Psoas muscle (tissue), 8 donors: ENCODE measurements around the gene PKIB. TPM values are rescaled to one million over a fixed set of nuclear protein-coding genes. Genes with fewer than 3 reads are reported as not detected.

Experiments used
- ATAC-seq, 4 donors: fragments of 200-7000 bp; cut with Tn5 transposase; one replicate each; pipeline ENCODE4 v1.9.1; 2020; ENCODE audit warnings: moderate library complexity in 3 of 4, mild to moderate bottlenecking in 2 of 4
- DNase-seq, 2 donors: peaks; one replicate each; pipeline ENCODE4 v3.0.0-alpha.2; 2020
- H3K27ac ChIP-seq: fragments of 200-600 bp; one replicate; pipeline ENCODE4 v1.8.0; 2022
- H3K27me3 ChIP-seq, 3 donors: fragments of 200-600 bp in 1 of 3; one replicate each; pipeline versions ENCODE4 v1.6.1 to v1.8.0; 2013 to 2022; ENCODE audit warnings: low read length in 2 of 3, mild to moderate bottlenecking in 2 of 3, moderate library complexity in 1 of 3; ENCODE audit not compliant: insufficient read depth in 3 of 3
- H3K36me3 ChIP-seq, 2 donors: fragments of 200-600 bp in 1 of 2; one replicate each; pipeline versions ENCODE4 v1.6.1 to v1.8.0; 2013 to 2022; ENCODE audit warnings: low read depth in 1 of 2, mild to moderate bottlenecking in 1 of 2, moderate library complexity in 1 of 2; ENCODE audit not compliant: insufficient read depth in 1 of 2
- H3K4me1 ChIP-seq: fragments of 200-600 bp; one replicate; pipeline ENCODE4 v1.8.0; 2022
- H3K4me3 ChIP-seq: fragments of 200-600 bp; one replicate; pipeline ENCODE4 v1.8.0; 2022; ENCODE audit warnings: mild to moderate bottlenecking
- H3K9me3 ChIP-seq: fragments of 200-600 bp; one replicate; pipeline ENCODE4 v1.8.0; 2022
- WGBS, 3 donors: extraction: QIAGEN DNeasy Blood & Tissue Kit; methylation state at CpG; one replicate each; pipeline versions ENCODE4 v1.1.6 to v1.1.7; 2013; 5-methylcytosine and 5-hydroxymethylcytosine counted together
- intact Hi-C, 2 donors: fragments of 100-400 bp; cut with DNase I; formaldehyde crosslinking; loops; one replicate each; pipeline versions ENCODE4 v1.11.0 to v1.14.2; 2022
- polyA plus RNA-seq, 3 donors: library from polyadenylated mRNA; stranded (reverse); fragments of 200-250 nt; gene quantifications; one replicate each; pipeline ENCODE4 v1.2.3, GENCODE V29; 2013
- total RNA-seq, 4 donors: library from RNA; stranded (reverse); fragmentation: NEBNext Ultra II Directional in 2 of 4; extraction: Animal tissue kit (Norgen Biotek cat#: 25700) in 2 of 4; gene quantifications; one replicate each; pipeline versions ENCODE4 v1.2.1 to v1.2.4, GENCODE V29; 2021 to 2023
- TF ChIP-seq, protein P1 (sequence below): fragments of 200-600 bp; IDR thresholded peaks from one replicate; pipeline ENCODE4 v1.8.0; 2022; ENCODE audit warnings: antibody characterized with exemption
- donor health status: healthy with polysubstance abuse.
- donor health status: DM: no; HTN: no; CAD: no; lungs with moderate emphysema.
- donor health status: Bipolar disorder and iron deficiency.
- donor health status: healthy.
- donor health status: DM: yes; HTN: yes; CAD: no.
- donor health status: DM: no; HTN: no; CAD: no.
- donor health status: DM: no; HTN: no; CAD: no.
- donor health status: DM: yes; HTN: yes; CAD: no.

The PKIB gene
- total and polyA plus RNA-seq, 7 donors, result 0.20 to 2.4 (median 0.59) TPM

DNA sequence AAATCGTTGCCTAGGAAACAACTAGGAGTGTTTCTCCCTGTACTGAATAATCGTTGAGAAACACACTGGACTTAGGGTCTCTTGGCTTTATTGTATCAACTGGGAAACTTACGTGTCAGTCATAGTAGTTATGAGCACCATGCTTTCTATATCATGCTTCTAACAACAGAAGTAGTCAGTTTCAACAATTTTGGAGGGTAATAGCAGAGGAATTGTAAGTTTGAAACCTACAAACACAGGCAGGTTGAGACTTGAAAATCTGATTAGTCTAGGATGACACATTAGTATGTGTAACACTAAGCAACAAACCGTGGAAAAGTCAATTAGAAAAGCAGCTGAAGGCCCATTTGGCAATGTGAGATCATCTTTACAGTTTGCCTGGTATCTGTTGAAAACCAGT, 125.4 kb downstream of the PKIB start:
- H3K36me3 ChIP-seq, result no peaks in the 10 kb centered on the region
- no peaks in the 10 kb centered on the region for H3K27me3 ChIP-seq
- WGBS, 3 donors, result 36 to 42% (median 38%) methylated on average over 4 of the region's 4 CpGs
- no peak overlapping the region for H3K27ac ChIP-seq
- no peak overlapping the region for H3K4me3 ChIP-seq
- peaks cover 14% of the 10 kb centered on the region for H3K4me1 ChIP-seq
- no peak for DNase-seq
- intact Hi-C loops, result loop anchor here in 1 of 2 donors (10.0 kb wide), 1 partner anchor 579 kb away; no protein-coding TSS in a partner anchor
- peak in 2 of 4 donors; percentile 46 to 50 for ATAC-seq
- H3K9me3 ChIP-seq, result no peaks in the 10 kb centered on the region
- TF ChIP-seq, protein P1, sequence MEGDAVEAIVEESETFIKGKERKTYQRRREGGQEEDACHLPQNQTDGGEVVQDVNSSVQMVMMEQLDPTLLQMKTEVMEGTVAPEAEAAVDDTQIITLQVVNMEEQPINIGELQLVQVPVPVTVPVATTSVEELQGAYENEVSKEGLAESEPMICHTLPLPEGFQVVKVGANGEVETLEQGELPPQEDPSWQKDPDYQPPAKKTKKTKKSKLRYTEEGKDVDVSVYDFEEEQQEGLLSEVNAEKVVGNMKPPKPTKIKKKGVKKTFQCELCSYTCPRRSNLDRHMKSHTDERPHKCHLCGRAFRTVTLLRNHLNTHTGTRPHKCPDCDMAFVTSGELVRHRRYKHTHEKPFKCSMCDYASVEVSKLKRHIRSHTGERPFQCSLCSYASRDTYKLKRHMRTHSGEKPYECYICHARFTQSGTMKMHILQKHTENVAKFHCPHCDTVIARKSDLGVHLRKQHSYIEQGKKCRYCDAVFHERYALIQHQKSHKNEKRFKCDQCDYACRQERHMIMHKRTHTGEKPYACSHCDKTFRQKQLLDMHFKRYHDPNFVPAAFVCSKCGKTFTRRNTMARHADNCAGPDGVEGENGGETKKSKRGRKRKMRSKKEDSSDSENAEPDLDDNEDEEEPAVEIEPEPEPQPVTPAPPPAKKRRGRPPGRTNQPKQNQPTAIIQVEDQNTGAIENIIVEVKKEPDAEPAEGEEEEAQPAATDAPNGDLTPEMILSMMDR, result no peak

DNA sequence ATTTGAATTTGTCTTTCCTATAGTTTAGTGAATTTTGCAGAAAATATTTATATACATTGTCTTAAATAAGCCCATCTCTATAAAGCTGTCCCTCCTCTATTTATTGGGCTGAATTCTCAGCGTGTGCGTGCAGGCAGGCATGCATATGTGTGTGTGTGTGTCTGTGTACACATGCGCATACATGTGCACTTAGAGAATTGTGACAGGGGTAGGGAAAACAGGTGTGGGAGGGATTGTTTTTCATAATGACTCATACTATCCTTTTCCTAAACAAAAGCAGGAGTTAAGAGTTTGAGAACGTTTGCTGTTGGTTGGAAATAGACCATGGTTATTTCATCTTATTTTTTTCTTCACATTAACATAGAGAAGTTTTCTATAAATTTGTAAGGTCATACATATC, 126.0 kb downstream of the PKIB start:
- no peak overlapping the region for H3K4me3 ChIP-seq
- DNase-seq (no peak), ATAC-seq (peak; percentile 47 to 75 (median 52))
- no peaks in the 10 kb centered on the region for H3K36me3 ChIP-seq
- no peak overlapping the region for H3K27ac ChIP-seq
- no peaks in the 10 kb centered on the region for H3K9me3 ChIP-seq
- TF ChIP-seq, protein P1, result no peak
- intact Hi-C loops, result loop anchor here in 1 of 2 donors (10.0 kb wide), 1 partner anchor 579 kb away; no protein-coding TSS in a partner anchor
- peaks cover 13% of the 10 kb centered on the region for H3K4me1 ChIP-seq
- 39 to 55% (median 40%) methylated on average over 4 of the region's 4 CpGs for WGBS, 3 donors
- H3K27me3 ChIP-seq, result no peaks in the 10 kb centered on the region

DNA sequence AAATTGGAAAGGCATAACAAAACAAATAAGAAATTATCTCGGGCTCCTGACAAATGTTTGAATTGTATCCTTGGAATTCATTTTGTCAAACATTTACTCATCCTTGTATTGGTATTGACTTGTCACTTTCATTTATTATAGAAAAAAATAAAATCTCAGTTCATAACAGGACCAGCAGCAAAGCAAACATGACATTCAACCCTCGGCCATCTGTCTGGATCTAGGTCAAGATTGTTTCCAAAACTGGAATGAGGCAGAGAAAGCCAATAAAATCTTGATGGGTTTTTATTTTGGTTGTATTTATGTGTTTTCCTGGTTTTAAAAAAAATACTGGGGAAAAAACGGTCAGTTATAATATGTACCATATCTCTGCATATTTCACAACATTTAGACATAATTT, 126.4 kb downstream of the PKIB start:
- no peaks in the 10 kb centered on the region for H3K9me3 ChIP-seq
- intact Hi-C loops, result loop anchor here in 1 of 2 donors (10.0 kb wide), 1 partner anchor 578 kb away; no protein-coding TSS in a partner anchor
- no peak for DNase-seq
- peak in 1 of 4 donors; percentile 52 for ATAC-seq
- H3K27ac ChIP-seq, result no peak overlapping the region
- no peaks in the 10 kb centered on the region for H3K36me3 ChIP-seq
- WGBS, 3 donors, result 15 to 26% (median 22%) methylated on average over 3 of the region's 3 CpGs
- no peaks in the 10 kb centered on the region for H3K27me3 ChIP-seq
- peaks cover 13% of the 10 kb centered on the region for H3K4me1 ChIP-seq
- TF ChIP-seq, protein P1, result no peak
- H3K4me3 ChIP-seq, result no peak overlapping the region

DNA sequence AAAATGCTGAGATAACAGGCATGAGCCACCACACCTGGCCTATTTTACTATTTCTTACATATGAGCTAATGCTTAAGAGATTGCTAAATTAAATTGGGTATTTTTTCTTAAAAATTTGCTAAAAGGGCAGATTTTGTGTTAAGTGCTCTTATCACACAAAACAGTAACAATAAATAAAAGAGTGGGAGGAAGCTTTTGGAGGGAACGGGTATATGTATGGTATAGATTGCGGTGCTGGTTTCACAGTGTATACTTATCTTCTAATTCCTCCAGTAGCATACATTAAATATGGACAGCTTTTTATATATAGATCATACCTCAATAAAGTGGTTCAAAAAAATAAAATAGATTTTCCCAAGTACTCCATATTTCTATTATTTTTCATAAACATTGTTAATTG, 129.9 kb downstream of the PKIB start:
- intact Hi-C loops, result no loop called here
- Histone ChIP-seq H3K27me3 (no peaks in the 10 kb centered on the region), H3K4me1 (peaks cover 16% of the 10 kb centered on the region), H3K4me3 (no peak overlapping the region), H3K9me3 (no peaks in the 10 kb centered on the region), H3K27ac (no peak overlapping the region), H3K36me3 (no peaks in the 10 kb centered on the region)
- 95 to 99% (median 97%) methylated on average over 2 of the region's 2 CpGs for WGBS, 3 donors
- no peak for ATAC-seq
- DNase-seq, result no peak
- TF ChIP-seq, protein P1, result no peak

DNA sequence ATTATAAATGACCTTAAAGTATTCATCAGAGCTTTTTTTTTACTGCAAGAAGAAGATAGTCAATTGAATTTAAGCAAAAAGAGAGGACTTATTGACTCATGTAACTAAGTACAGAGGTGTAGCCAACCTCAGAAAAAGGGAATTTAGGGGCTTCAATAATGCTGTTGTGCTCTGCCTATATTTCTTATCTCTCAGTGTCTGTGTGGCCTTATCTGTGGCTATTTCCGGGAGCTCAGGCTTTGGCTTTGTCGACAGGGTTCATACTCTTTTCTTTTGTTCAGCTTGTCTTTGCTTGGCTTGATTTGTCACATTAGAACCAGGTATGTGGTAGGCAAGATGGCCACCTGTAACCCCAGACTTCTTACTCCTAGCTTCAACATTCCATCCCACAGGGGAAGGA, 130.7 kb downstream of the PKIB start:
- 91 to 100% (median 94%) methylated on average over 2 of the region's 2 CpGs for WGBS, 3 donors

More for the DNA sequence above, 130.7 kb downstream of the PKIB start:
- H3K4me3 ChIP-seq, result no peak overlapping the region
- no peak for ATAC-seq
- DNase-seq, result no peak
- TF ChIP-seq, protein P1, result no peak
- H3K9me3 ChIP-seq, result no peaks in the 10 kb centered on the region
- peaks cover 13% of the 10 kb centered on the region for H3K4me1 ChIP-seq
- no peaks in the 10 kb centered on the region for H3K27me3 ChIP-seq
- intact Hi-C loops, result no loop called here
- no peak overlapping the region for H3K27ac ChIP-seq
- H3K36me3 ChIP-seq, result no peaks in the 10 kb centered on the region
